BJ (cell line): ENCODE measurements around the gene CEACAM16. TPM values are rescaled to one million over a fixed set of nuclear protein-coding genes. Genes with fewer than 3 reads are reported as not detected.

Experiments used
- CTCF ChIA-PET: fragments of 350-600 bp; formaldehyde crosslinking; extraction: SDS; loops from one replicate; lab custom pipeline; 2021; ENCODE audit warnings: antibody characterized with exemption, inconsistent platforms; lab: Yijun Ruan, JAX
- POLR2A ChIA-PET: fragments of 300-600 bp; sonication (Branson Sonifier 250); formaldehyde crosslinking; extraction: SDS; loops from one replicate; lab custom pipeline; 2021; ENCODE audit warnings: antibody characterized with exemption; lab: Charles Lee
- DNase-seq: peaks from one replicate; pipeline ENCODE4 v3.0.0-alpha.2; 2011; ENCODE audit warnings: low read depth
- H3K27me3 ChIP-seq: 2 replicates; pipeline ENCODE4 v1.6.0; 2011; ENCODE audit warnings: low read length; ENCODE audit not compliant: control insufficient read depth, insufficient read depth
- H3K36me3 ChIP-seq: 2 replicates; pipeline ENCODE4 v1.5.1; 2011; ENCODE audit warnings: low read length; ENCODE audit not compliant: control insufficient read depth, insufficient read depth
- H3K4me3 ChIP-seq: 2 replicates; pipeline ENCODE4 v1.5.1; 2011; ENCODE audit warnings: low read depth, mild to moderate bottlenecking, control low read depth, low read length
- CTCF ChIP-seq: IDR thresholded peaks from 2 replicates; pipeline ENCODE4 v1.5.1; 2011; ENCODE audit warnings: low read depth, mild to moderate bottlenecking, control low read depth, inconsistent platforms, low read length, moderate library complexity; ENCODE audit not compliant: insufficient read depth
- polyA plus RNA-seq: library from polyadenylated mRNA; depleted of rRNA; stranded (reverse); fragments of >200 nt; gene quantifications from 2 replicates; pipeline ENCODE4 v1.2.3, GENCODE V29; 2011; rRNA removed
- small RNA-seq: library from RNA; depleted of rRNA; stranded (forward); fragments of <200 nt; gene quantifications from one replicate; pipeline ENCODE3, GENCODE V24; 2012; ENCODE audit warnings: low replicate concordance, low read depth; ENCODE audit not compliant: insufficient read length

The CEACAM16 gene
- polyA plus RNA-seq, 1 experiment: not detected

GRCh38 chr19:44759083-44759804 lies 60.3 kb downstream of the CEACAM16 start:
- Histone ChIP-seq H3K27me3 (no peaks in the 10 kb centered on the region), H3K4me3 (no peak overlapping the region), H3K36me3 (peaks cover 40% of the 10 kb centered on the region)
- ChIA-PET CTCF (interaction anchor here (0.6 to 1.0 kb wide), 3 partner anchors 14 to 31 kb away, joined by 3 to 4 read pairs (median 4); no protein-coding TSS in a partner anchor), POLR2A (no interaction called here)
- TF ChIP-seq CTCF: no peak
- DNase-seq: no peak

Small RNA genes within 50 kb of the gene (small RNA-seq; reads per million reads assigned to genes)
- not detected for gene RF00285

Other genes with a start within 250 kb of the CEACAM16 start
- 0.80 and 1.2 TPM in 2 replicates for gene ZNF180, start 198.6 kb upstream of the CEACAM16 start, polyA plus RNA-seq
- not detected in 2 replicates for gene CEACAM20, start 169.5 kb upstream of the CEACAM16 start, polyA plus RNA-seq
- gene IGSF23, start 85.6 kb upstream of the CEACAM16 start, polyA plus RNA-seq: 0.21 and 0.51 TPM in 2 replicates
- gene PVR, start 55.2 kb upstream of the CEACAM16 start, polyA plus RNA-seq: 84.4 and 129 TPM in 2 replicates
- gene CEACAM19, start 27.7 kb upstream of the CEACAM16 start, polyA plus RNA-seq: 6.1 and 8.9 TPM in 2 replicates
- 5.0 and 9.1 TPM in 2 replicates for gene BCL3, start 49.6 kb downstream of the CEACAM16 start, polyA plus RNA-seq
- gene CBLC, start 78.7 kb downstream of the CEACAM16 start, polyA plus RNA-seq: not detected in 2 replicates
- 4.7 and 8.9 TPM in 2 replicates for gene BCAM, start 110.0 kb downstream of the CEACAM16 start, polyA plus RNA-seq
- 80.6 and 107 TPM in 2 replicates for gene NECTIN2, start 147.1 kb downstream of the CEACAM16 start, polyA plus RNA-seq
- gene TOMM40, start 192.1 kb downstream of the CEACAM16 start, polyA plus RNA-seq: 27.7 and 46.8 TPM in 2 replicates
- 2.8 and 3.6 TPM in 2 replicates for gene APOE, start 206.6 kb downstream of the CEACAM16 start, polyA plus RNA-seq
- gene APOC1, start 215.5 kb downstream of the CEACAM16 start, polyA plus RNA-seq: 3.8 and 4.9 TPM in 2 replicates
- not detected in 2 replicates for gene APOC4, start 243.1 kb downstream of the CEACAM16 start, polyA plus RNA-seq
- gene APOC2, start 246.9 kb downstream of the CEACAM16 start, polyA plus RNA-seq: not detected in 2 replicates